ENCODE measurements around the gene KLHL29. TPM values are rescaled to one million over a fixed set of nuclear protein-coding genes. Genes with fewer than 3 reads are reported as not detected.

Gene KLHL29
- total and polyA plus RNA-seq, 2 of the 13 experiments (the other 11 are each of a cell fraction or from before 2014, with no cell fraction given), result 0.01 TPM; not detected in 1

DNA sequence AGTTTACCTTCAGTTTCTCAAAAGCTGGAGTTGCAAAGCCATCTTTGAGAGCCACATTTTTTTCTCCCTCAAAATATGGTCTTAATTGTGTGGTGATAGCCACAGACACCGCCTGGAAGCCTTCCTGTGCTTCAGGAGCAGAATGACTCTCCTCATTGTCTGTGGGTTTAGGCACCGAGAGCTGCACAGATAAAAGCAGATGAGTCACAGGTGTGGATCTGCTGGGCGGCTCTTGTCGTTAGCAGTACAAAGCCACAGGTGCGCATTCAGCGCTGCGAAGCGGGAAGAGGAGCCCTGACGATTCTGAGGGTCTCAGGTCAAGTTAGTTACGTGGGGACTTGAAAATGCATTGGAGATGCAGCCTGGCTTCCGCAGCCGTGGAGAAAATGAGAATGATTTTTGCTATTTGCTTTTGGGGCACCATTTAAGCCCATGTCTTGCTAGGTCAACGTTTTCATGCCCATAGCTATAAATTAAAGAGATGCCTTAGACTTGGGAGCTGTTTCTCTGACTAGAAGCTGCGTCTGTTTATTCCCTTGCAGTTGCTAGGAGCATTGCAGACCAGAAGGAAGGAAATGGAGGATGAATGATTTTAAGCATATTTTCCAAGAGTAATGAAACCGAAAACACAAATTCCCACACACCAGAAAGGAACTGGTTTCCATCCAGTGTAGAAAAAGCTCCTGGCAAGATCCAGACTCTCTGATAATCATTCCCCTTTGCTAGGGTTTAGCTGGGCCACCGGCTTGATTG is 51.5 kb downstream of the KLHL29 start:
- 0 out of 5 replicates have a peak, but pooled peaks cover 0 to 5% of the 10 kb centered on the region in 2 experiments for H3K27me3 ChIP-seq (ENCODE audit: control insufficient read depth in 1 of 2, insufficient read depth in 2 of 2, low read length in 2 of 2)
- H3K4me2 ChIP-seq (ENCODE audit: low read depth, low read length), result no peak overlapping the region
- no peak for DNase-seq (ENCODE audit: low spot score)
- no peaks in the 10 kb centered on the region for H3K79me2 ChIP-seq (ENCODE audit: insufficient read depth, low read length)
- no peak overlapping the region for H3K27ac ChIP-seq (ENCODE audit: extremely low read length, insufficient read depth, low read length)
- peaks cover 2% of the 10 kb centered on the region for H3K9me3 ChIP-seq (ENCODE audit: low read length)
- H4K20me1 ChIP-seq (ENCODE audit: insufficient read depth, low read length), result no peaks in the 10 kb centered on the region
- intact Hi-C loops (cut with micrococcal nuclease; ENCODE audit: unreplicated experiment) (no loop called here), in situ Hi-C loops (cut with HindIII; ENCODE audit: extremely low pct_ligation_motif_present, low pct_unique_long_range_greater_than_20kb) (no loop called here)
- ChIA-PET CTCF (ENCODE audit: low intra/inter-chr PET ratio, low total read pairs) (no interaction called here), POLR2A (no interaction called here)
- no peak overlapping the region for H3K9ac ChIP-seq (ENCODE audit: insufficient read depth, low read depth, low read length)
- H2AFZ ChIP-seq (ENCODE audit: low read length), result no peak overlapping the region
- 42% methylated on average over 16 of the region's 16 CpGs for WGBS (ENCODE audit: low lambda C conversion rate)
- H3K4me3 ChIP-seq (replicated peaks in 1 of 3; ENCODE audit: insufficient read depth in 1 of 3, low read depth in 2 of 3, low read length in 3 of 3), result no peak overlapping the region
- TF ChIP-seq MATR3 (CRISPR knock-in tag; IDR thresholded peaks at IDR 0.05), result no peak
- FAIRE-seq, result no peak
- ATAC-seq, result no peak
- H3K4me1 ChIP-seq (ENCODE audit: insufficient read depth, low read length), result no peaks in the 10 kb centered on the region
- H3K36me3 ChIP-seq (replicated peaks in 1 of 2; ENCODE audit: control insufficient read depth in 1 of 2, insufficient read depth in 2 of 2, low read length in 2 of 2), result no peaks in the 10 kb centered on the region
- no TSS peak for BruUV-seq (replicated peaks)

GRCh38 chr2:23441414-23441813 is 56.4 kb downstream of the KLHL29 start:
- CTCF ChIA-PET (ENCODE audit: low intra/inter-chr PET ratio, low total read pairs), result no interaction called here
- Histone ChIP-seq H3K9me3 (ENCODE audit: low read length) (peaks cover 9% of the 10 kb centered on the region), H3K79me2 (ENCODE audit: insufficient read depth, low read length) (no peaks in the 10 kb centered on the region), H3K4me3 (replicated peaks in 1 of 3; ENCODE audit: insufficient read depth in 1 of 3, low read depth in 2 of 3, low read length in 3 of 3) (no peak overlapping the region), H3K36me3 (replicated peaks in 1 of 2; ENCODE audit: control insufficient read depth in 1 of 2, insufficient read depth in 2 of 2, low read length in 2 of 2) (no peaks in the 10 kb centered on the region), H3K4me1 (ENCODE audit: insufficient read depth, low read length) (no peaks in the 10 kb centered on the region), H3K4me2 (ENCODE audit: low read depth, low read length) (no peak overlapping the region), H4K20me1 (ENCODE audit: insufficient read depth, low read length) (no peaks in the 10 kb centered on the region), H3K27me3 (ENCODE audit: control insufficient read depth in 1 of 2, insufficient read depth in 2 of 2, low read length in 2 of 2) (no peaks in the 10 kb centered on the region), H3K9ac (ENCODE audit: insufficient read depth, low read depth, low read length) (no peak overlapping the region), H3K27ac (ENCODE audit: extremely low read length, insufficient read depth, low read length) (no peak overlapping the region), H2AFZ (ENCODE audit: low read length) (no peak overlapping the region)
- no peak for FAIRE-seq
- ATAC-seq, result no peak
- no TSS peak for BruUV-seq (replicated peaks)
- POLR2A ChIA-PET, result no interaction called here
- WGBS (ENCODE audit: low lambda C conversion rate), result 6% methylated on average over 1 of the region's 1 CpG
- no peak for DNase-seq (ENCODE audit: low spot score)
- no peak for TF ChIP-seq KLF9 (CRISPR knock-in tag; IDR thresholded peaks at IDR 0.05; ENCODE audit: low read depth)
- peak; percentile 99 for TF ChIP-seq ZNF331 (CRISPR knock-in tag; IDR thresholded peaks at IDR 0.05)
- intact Hi-C loops (cut with micrococcal nuclease; ENCODE audit: unreplicated experiment), result no loop called here
- in situ Hi-C loops (cut with HindIII; ENCODE audit: extremely low pct_ligation_motif_present, low pct_unique_long_range_greater_than_20kb), result no loop called here

Data from HepG2 (cell line).